ENCODE measurements around the gene TCF4.

TCF4 gene

DNA sequence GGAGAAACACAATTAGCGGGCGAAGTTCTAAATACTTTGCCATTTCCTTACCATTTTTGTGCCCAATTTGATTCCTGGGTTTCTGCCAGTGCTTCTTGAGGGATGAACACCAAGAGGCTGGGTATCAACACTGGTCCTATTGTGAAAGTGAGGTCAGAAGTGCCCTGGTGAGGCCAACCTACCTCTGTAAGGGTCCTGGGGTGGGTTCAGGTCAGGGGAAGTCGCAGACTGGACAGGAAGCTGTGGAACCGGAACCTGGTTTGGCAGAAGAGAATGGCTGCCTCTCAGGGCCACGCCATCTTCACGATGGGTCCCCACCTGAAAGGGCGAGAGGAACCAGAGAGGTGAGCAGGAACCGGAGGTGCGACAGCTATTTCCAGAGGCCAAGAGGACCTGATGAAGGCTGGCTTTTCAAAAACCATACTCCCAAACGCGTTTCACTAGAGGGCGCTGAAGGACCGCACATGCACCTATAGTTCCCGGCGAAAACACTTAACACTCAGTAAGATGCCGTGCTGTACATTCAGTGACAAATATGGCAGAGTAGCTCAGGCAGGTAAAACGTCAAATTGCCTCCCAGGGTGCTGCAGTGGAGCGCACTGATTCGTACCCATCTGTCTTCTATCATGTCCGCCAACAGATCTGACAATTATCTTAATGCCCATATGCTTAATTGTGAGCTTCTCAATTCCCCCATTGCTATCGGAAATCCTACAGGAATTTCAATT is 353.5 kb downstream of the TCF4 start:
- DNase-seq (ENCODE audit: low read depth in 3 of 3): peak in 2 of 3 experiments; percentile 5 to 55

DNA sequence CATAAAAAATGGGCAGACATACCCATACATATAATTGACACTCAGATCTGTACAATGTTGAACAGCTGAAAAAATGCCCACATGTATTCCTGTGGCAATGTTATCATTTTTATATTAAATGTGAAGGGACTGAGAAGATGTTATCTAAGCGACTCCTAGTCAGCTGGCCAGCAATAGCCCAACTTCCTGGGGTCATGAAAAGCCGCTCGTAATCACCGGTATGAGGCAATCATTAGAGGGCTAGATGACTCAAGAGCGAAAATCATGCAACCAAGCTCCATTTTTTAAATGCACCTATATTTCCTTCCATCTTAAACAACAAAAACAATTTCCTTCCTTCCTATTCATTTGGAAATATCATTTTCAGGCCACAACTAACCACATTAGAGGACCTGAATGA is 354.1 kb downstream of the TCF4 start:
- DNase-seq (ENCODE audit: low read depth in 3 of 3): no peak

DNA sequence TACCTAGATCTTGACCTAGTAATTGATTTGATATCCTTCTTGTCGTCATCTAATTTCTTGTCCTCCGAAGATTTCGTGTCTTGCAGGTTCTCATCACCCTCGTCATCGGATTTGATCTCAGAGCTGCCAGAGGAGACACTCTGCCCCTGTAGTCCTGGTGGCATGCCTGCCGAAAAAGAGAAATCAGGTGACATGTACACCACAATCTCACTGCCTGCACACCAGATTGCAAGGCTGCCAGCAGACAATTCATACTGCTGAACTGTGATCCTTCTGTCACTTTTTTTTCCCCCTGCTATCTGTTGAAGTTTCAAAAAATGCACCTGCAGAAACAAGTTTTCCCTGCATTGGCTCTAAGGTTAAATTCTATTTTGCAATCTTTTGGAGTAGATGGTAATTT is 355.5 kb downstream of the TCF4 start:
- DNase-seq (ENCODE audit: low read depth in 3 of 3): no peak

DNA sequence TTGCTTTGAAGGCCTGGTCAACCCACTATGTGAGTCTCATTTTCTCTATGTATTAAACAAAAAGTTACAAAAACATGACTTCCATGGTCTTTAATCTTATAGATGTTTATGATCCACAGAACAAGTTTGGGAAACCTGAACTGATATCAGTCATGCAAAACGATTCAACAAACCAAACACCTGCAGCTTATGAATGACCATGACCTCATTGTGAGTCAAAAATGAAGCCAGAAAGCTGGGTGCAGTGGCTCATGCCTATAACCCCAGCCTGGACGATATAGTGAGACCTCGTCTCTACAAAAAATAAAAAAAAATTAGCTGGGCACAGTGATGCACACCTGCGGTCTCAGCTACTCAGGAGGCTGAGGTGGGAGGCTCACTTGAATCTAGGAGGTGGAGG is 358.3 kb downstream of the TCF4 start:
- DNase-seq (ENCODE audit: low read depth in 3 of 3): no peak

DNA sequence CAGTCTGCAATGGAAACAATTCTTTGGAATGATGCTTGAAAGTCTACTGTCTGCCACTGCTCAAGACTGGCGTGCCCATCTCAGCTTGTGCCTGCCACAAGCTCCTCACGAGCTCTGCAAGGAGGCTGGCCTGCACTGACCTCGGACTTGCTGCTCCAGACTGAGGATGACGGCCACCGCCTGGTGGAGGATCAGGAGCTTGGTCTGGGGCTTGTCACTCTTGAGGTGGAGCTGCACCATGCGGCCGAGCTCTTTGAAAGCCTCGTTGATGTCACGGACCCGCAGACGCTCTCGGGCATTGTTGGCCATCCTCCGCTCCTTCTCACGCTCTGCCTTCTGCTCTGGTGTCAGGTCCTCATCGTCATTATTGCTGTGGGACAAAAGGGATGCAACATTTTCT is 359.3 kb downstream of the TCF4 start:
- DNase-seq (ENCODE audit: low read depth in 3 of 3): no peak

DNA sequence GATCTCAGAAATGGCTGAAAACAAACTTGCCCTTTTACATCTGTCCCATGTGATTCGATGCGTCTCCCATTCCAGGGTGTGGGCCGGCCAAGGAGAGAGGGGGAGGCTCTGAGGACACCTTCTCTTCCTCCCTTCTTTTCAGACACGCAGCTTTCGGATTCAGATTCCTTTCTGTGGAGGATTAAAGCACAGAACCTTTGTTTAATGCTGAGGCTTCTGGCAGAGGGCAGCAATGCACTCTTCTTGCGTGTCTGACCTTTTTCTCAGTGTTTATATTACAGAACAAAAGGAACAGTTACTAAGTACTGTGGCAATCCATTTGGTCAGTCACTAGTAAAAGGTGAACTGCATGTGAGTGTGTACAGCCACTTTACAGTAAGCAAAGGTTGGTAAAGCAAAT is 359.8 kb downstream of the TCF4 start:
- DNase-seq (ENCODE audit: low read depth in 3 of 3): no peak

DNA sequence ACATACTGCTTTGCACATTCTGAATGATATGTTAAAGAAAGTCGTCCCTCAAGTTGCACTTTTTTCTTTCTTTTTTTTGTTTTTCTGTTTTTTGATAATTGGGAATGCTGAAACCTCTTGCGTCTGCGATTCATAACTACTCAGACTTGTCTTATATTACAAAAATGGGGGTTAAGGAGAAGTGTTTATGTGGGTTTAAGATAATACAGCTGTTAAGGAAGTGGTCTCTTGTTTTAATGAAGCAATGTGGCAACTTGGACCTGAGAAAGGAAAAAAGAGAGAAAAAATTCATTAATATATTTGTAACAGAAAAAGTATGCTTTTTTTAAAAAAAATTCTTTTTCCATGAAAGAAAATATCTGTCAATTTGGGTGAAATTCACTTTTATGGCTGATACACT is 360.2 kb downstream of the TCF4 start:
- DNase-seq (ENCODE audit: low read depth in 3 of 3): no peak

DNA sequence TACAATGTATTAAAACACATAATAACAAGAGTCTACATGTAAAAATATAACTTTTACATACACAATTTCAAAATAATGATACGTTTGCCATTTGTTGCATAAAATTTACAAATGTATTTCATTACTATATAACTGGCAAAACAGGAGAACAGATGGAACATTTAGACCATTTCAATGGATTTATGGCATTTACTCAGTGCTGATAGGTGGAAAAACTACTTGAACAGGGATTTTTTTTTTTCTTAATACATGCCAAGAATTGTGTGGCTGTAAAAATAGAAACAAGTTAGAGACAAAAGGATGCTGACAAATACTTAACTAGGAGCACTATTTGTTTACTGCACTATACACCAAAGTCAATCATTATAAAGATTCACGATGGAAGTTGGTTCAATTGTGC is 361.9 kb downstream of the TCF4 start:
- DNase-seq (ENCODE audit: low read depth in 3 of 3): no peak

DNA sequence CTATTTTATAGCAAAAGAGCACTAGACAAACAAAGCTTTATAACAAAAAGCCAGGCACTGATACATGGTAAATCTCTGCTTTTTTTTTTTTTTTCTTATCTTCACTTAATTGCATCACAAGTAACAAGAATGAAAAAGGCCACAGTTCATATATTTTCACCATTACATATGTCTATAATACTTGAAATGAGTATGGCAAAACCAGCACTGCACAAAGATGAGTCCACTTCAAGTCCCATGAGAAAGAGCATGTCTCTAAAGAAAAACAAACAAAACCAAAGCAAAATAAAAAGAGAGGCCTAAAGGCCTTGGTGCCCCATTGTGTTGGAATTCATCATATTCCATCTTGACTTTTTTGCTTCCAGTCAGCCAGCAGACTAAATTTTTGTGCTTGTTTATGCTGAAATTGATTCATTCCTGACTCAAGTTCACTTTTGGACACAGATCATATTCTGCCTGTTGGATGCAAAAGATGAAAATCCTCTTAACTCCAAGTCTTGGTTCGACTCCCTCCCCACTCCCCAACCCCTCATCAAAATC is 363.8 kb downstream of the TCF4 start:
- DNase-seq (ENCODE audit: low read depth in 3 of 3): no peak

DNA sequence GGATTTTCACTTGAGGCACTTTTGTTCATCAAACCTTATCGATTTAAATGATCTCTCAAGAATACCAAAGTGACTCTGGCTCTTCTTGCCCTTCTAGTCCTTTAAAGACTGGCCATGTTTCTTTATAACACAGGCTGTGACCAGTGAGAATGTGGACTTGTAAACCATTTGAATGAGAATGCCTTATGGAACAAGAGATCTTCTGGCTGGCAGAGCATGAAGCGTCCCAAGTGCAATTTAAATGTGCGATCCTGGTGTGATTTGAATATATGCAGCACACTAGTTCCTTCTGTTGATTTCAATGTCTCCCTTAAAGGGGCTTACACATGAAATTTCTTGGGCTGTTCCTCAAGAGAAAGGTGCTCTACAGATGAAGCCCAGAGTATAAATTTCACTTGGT is 366.4 kb downstream of the TCF4 start:
- no peak for DNase-seq (ENCODE audit: low read depth in 3 of 3)

DNA sequence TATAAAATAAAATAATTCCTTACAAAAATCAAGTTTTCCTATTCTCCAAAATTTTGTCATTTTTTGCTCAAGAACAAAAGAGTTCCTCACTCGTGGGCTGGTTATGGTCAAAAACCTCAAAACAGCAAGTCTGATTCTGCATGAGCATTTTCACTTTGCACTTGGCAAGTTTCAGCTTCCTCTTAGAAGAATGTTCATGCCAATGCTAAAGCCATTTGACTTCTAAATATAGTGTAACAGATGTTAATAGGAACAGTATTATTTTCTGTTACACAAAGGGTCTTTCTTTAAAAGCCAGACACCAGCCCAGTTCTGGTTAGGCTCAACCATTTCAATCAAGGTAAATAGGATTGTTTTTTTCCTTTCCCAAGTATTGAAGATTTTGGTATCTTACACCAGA is 367.5 kb downstream of the TCF4 start:
- no peak for DNase-seq (ENCODE audit: low read depth in 3 of 3)

DNA sequence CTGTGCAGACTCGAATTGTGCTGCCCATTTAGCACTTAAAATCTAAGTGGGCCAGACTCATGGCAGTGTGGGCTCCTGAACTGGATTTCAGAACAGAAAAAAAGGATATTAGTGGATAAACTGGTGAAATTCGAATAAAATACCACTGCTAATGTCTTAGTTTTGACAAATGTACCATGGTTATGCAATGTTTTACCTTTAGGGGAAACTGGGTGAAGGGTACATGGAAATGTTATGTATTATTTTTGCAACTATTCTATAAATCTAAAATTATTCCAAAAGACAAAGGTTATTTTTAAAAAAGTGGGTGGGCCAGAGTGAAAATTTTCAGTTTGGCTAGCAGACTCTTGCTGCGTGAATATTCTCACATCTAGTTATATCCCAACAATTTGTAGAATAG is 368.2 kb downstream of the TCF4 start:
- no peak for DNase-seq (ENCODE audit: low read depth in 3 of 3)

DNA sequence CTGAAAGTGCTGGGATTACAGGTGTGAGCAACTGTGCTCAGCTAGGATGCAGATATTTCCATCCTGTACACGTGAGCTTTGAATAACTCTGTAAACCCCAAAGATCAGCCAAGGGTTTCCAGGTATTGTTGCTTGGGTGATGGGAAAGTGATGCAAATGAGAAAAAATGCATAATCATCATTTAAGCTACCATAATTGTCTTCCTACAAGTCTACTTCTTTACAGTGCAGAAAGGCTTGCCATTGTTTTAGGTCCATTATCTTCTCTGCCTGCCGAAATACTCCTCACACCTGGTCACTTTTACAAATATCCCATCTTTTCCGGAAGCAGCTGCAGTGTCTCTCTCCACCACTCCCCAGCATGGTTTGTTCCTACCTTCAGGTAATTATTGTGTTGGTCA is 368.9 kb downstream of the TCF4 start:
- DNase-seq (ENCODE audit: low read depth in 3 of 3): no peak

DNA sequence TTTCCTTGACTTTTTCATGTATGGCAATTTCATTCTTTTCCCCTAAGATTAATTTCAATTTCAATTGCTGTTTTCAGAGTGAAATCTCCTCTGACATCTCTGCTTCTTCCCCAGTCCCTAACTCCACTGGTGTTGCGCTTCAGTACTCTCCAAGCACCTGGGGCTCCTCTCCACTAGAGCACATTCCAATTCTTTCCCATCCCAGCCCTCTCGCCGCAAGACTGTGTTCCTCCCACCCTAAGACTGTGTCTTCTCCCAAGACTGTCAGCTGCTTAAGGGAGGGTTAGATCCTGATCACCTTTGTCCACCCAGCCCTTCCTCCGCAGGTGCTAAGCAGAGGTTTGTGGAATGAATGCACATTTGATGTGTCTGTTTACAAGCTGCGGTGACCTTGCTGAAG is 373.0 kb downstream of the TCF4 start:
- DNase-seq (ENCODE audit: low read depth in 3 of 3): no peak

DNA sequence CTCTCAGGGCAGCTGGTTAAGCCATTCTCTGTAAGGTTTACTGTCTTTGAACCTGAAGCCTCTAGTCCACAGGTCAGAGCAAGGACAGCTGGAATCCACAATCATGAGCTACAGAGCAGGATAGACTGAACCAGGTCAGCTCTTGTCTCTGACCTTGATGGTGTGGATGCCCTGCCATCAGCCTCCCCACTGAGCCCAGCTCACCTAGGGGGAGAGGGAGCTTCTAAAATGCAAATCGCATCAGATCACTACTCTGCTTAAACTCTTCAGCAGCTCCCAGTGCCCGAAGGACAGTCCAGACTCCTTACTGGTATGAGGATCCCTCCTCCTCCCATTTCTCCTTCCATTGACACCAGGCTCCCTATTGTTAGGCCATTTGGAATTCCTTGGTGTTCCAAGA is 373.5 kb downstream of the TCF4 start:
- no peak for DNase-seq (ENCODE audit: low read depth in 3 of 3)

DNA sequence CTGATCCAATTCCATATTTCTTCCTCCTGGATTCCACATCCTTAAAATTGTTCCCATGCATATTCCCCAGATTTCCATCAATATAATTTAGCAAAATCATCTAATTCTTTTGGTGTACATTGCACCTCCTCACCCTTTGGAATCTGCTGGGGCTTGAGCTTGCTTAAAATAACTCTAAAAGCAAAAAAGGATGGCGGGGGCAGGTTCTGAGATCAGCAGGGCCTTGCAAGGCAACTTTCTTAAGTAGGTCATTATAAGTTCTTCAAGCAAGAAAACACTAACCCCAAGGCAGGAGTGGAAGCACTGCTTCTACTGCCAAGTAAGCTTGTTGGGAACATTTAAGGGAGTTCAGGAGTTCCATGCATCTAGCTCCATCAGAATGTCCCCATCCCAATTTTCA is 374.4 kb downstream of the TCF4 start:
- DNase-seq (ENCODE audit: low read depth in 3 of 3): no peak

DNA sequence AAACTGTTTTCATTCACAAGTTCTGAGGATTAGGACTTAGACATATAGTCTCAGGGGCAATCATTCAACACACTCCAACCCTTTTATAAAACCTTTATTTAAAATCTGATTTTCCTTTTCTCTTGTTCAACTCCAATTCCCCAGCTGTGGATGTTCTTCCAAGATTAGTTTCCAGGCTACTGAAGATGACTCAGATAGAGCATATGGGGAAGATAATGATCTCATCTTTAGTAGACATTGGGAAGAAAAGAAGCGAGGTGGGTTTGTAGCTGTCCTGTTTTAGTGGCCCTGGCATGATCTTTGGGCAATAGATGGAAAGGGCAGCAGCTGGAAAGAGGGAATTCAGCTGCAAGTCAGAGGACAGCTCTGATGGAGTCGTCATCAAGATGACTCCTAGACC is 381.1 kb downstream of the TCF4 start:
- no peak for DNase-seq (ENCODE audit: low read depth in 3 of 3)

DNA sequence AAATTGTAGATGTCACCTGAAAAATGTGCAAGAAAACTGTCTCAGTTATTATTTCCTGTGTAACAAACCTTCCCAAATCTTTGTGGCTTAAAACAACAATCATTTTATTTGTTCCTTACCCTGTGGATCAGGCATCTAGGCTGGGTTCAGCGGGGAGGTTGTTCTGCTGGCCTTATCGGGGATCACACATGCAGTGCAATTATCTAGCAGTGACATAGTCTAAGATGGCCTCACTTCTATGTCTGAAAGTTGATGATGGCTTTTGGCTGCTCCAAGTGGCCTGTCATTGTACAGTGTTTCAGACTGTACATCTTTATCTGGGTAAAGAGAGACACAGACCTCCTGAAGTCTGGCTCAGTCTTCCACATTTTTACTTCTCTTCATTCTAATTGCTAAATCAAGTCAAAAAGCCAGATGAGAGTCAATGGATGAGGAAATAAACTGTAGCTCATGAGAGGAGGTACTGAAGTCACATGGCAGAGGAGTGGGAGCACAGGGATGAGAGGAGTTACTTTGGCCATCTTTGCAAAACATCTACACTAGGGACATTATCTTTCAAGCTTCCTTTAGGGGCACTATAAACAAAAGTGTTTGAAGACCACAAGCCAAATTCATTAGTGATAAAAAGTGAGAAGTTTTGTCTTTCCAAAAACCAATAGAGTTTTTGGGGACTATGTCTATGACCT is 385.6 kb downstream of the TCF4 start:
- DNase-seq (ENCODE audit: low read depth in 3 of 3): no peak

DNA sequence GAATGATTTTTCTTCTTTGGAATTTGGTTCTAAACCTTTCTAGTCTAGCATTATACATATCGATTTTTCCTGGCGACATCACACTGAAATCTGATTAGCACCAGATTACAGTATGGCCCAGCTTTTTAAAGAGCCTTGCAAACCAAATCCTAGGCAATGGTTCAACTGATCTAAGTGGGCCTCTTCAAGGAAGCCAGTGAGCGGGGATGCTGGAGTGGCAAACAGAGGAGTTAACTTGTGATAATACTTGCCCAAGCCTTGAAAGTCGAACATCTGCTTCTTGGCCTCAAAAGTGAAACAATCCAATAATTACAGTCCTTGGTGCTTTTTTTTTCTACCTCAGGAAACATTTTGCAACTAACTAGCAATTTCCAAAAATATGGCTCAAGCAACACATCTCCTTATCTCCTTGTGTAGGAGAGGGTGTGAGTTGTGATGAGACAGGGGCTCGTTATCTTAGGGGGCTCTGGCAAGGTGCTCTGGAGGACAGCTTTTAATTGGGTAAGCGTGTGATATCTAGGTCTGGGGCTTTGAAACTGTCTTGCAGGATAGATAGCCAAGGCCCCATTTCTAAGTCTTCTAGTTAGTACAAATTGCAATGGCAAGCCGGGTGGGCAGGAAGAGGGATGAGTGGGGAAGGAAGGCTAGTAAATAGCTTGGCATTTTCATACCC is 388.6 kb downstream of the TCF4 start:
- DNase-seq (ENCODE audit: low read depth in 3 of 3): no peak

DNA sequence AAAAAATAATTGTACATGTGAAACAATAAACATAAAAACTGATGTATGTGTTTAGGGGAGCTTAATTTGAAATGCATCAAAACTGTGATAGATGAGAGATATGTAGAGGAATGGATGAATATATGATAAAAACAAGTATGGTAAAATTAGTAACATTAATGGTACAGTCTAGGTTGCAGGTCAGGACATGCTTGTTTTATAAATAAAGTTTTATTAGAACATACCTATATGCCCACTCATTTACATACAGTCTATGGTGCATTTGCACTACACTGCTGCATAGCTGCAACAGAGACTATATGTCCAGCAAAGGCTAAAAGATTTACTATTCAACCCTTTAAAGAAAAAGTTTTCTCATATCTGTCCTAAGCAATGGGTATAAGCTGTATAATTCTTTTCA is 392.1 kb downstream of the TCF4 start:
- no peak for DNase-seq (ENCODE audit: low read depth in 3 of 3)

DNA sequence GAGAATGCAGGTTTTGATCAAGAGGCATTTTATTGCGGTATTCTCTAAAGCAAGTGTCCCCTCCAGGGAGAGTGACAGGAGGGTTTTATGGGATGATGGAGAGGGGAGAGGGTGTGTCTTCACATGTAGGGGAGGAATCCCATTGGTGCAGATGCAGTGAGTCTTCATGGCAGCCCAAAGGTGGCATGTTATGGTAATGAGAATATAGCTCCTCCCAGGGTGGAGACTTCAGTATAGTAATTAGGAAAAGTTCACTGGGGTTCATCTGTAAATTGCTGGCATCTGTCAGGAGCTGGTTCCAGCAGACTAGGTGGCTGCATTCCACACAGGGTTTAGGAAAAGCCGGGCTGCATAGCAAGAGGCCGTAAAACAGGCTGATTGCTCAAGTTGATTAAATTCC is 398.0 kb downstream of the TCF4 start:
- no peak for DNase-seq (ENCODE audit: low read depth in 3 of 3)

DNA sequence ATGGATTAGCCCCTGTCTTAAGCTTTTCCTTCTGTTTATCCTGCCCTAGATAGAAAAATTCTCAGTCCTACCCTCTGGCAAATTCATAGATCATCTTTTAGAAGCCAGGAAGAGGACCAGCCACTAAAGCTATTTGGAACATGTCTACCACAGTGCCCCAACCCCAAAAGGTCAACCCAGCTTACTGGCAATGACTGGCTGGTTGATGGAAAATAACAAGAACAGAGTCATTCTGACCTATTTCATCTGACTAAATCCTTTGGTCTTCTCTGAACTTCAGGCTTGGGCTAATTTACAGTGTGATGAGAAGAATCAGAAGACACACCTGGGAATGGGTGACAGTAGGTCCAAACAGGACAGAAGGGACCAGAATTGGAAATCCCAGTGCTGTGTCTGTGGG is 401.4 kb downstream of the TCF4 start:
- DNase-seq (ENCODE audit: low read depth in 3 of 3): no peak

DNA sequence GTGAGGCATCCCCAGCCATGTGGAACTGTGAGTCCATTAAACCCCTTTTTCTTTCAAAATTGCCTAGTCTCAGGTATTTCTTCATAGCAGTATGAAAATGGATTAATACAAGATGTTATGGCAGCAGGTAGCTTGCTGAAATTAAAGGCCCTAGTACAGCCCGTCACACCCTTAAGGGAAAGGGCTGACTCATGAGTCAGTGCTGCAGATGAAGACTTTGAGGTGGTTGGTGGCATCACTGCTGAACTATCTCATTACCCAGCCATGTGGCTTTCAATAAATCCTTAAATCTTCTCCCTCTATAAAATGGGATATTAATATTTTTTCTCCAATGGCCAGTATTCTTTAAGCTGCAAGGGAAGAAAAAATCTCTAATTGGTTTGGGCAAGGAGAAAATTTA is 402.6 kb downstream of the TCF4 start:
- no peak for DNase-seq (ENCODE audit: low read depth in 3 of 3)
